GM13976 (cell line): ENCODE measurements around the gene SNX20.

ENCODE experiments used
- DNase-seq: peaks from one replicate; pipeline ENCODE4 v3.0.0; 2012; ENCODE audit warnings: low spot score
- CTCF ChIP-seq: IDR thresholded peaks from 2 replicates; pipeline ENCODE4 v1.5.1; 2012; ENCODE audit warnings: borderline replicate concordance, mild to moderate bottlenecking; ENCODE audit not compliant: insufficient read depth; ENCODE audit errors: extremely low read depth, missing control alignments, control extremely low read depth
- in situ Hi-C: fragments of 300-500 bp; cut with MboI; formaldehyde crosslinking; loops from one replicate; pipeline ENCODE4 v1.12.0; 2022; ENCODE audit warnings: low sequenced_read_pairs, mixed read lengths, inconsistent platforms; ENCODE audit not compliant: unreplicated experiment

The SNX20 gene

GRCh38 chr16:50697421-50697715 is 16.3 kb upstream of the SNX20 start:
- in situ Hi-C loops: no loop called here
- TF ChIP-seq CTCF: no peak
- DNase-seq: no peak

GRCh38 chr16:50696575-50697420 is 15.7 kb upstream of the SNX20 start:
- in situ Hi-C loops: no loop called here
- peak; percentile 87 for DNase-seq
- no peak for TF ChIP-seq CTCF

DNA sequence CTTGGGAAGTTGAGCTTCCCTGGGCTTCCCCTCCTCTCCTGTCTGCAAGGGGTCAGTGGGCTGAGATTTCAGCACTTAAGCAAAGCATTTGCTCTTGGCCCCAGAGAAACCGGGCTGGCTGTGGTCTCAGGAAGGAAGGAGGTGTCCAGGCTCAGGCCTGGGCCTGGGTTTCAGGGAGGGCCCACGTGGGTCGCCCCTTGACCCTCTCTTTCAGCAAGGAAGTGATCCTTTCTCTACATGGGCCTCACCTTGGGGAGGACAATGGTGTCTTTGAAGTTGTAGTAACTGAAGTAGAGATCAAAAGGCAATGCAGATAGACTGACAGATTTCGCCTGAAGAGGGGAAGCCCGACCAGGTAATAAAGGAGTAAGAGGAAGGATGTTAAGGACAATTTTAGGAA is 15.0 kb upstream of the SNX20 start:
- in situ Hi-C loops: no loop called here
- DNase-seq: peak; percentile 55
- TF ChIP-seq CTCF: no peak

GRCh38 chr16:50695017-50696000 is 14.2 kb upstream of the SNX20 start:
- in situ Hi-C loops: no loop called here
- no peak for DNase-seq
- TF ChIP-seq CTCF: no peak

- TF ChIP-seq CTCF: no peak
- in situ Hi-C loops: no loop called here
- DNase-seq: no peak
Measured at GRCh38 chr16:50694206-50694605, 13.1 kb upstream of the SNX20 start.

DNA sequence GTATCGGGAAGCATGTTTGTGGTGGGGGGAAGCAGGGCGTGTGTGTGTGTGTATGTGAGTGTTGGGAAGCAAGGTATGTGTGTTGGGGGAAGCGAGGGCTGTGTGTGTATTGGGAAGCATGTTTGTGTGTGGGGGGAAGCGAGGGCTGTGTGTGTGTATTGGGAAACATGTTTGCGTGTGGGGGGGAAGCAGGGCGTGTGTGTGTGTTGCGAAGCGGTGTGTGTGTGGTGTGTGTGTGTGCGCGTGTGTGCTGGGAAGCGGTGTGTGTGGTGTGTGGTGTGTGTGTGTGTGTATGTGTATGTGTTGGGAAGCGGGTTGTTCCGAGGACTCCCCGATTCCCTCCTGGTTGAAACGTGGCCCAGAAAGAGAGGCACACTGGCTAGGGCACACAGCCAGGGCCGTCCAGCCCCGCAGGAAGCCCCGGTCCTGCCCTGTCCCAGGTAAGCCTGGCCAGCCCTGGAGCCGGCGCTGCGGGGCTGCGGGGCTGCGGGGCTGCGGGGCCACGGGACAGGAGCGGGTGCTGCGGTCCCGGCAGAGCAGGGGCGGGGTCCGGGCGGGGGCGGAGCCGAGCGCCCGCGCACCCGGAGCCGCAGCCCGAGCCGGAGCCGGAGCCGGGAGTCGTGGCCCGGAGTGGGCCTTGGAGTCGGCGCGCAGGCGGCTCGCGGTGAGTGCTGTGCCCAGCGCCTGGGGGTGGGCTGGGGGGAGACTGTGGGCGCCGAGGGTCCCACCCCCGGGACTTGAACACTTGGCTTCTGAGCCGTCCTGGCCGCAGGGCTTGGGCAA is 12.1 kb upstream of the SNX20 start, which contains the start of gene NOD2:
Gene NOD2 (plus strand): TSS at position 608 of the 783 bp plus-strand sequence. CDS start 5,890 bp downstream, outside the sequence.
- no peak for TF ChIP-seq CTCF
- in situ Hi-C loops: no loop called here
- peak; percentile 80 for DNase-seq
